Calu3 (cell line): ENCODE results near the gene CAPZA3. TPM values are rescaled to one million over a fixed set of nuclear protein-coding genes. Genes with fewer than 3 reads are reported as not detected.

Experiments
- BruUV-seq: library from RNA; stranded (reverse); fragments of 400-500 nt; replicated peaks from 2 replicates; lab custom pipeline; 2021; lab: Mats Ljungman, UMichigan
- CTCF ChIA-PET: fragments of 300-600 bp; sonication (Branson Sonifier 250); formaldehyde crosslinking; loops from one replicate; lab custom pipeline; 2022; ENCODE audit warnings: antibody characterized with exemption; lab: Charles Lee
- DNase-seq: peaks from one replicate; pipeline ENCODE4 v3.0.0; 2022
- H3K27ac Mint-ChIP-seq: one replicate; pipeline ENCODE4 v1.8.0; 2022; ENCODE audit warnings: mixed read lengths; ENCODE audit not compliant: unreplicated experiment
- H3K27me3 Mint-ChIP-seq: one replicate; pipeline ENCODE4 v1.8.0; 2022; ENCODE audit warnings: mixed read lengths; ENCODE audit not compliant: unreplicated experiment
- H3K36me3 Mint-ChIP-seq: one replicate; pipeline ENCODE4 v1.8.0; 2022; ENCODE audit warnings: mild to moderate bottlenecking, moderate library complexity, mixed read lengths; ENCODE audit not compliant: insufficient read depth, unreplicated experiment
- H3K4me1 Mint-ChIP-seq: one replicate; pipeline ENCODE4 v1.8.0; 2022; ENCODE audit warnings: mild to moderate bottlenecking, low read depth, mixed read lengths; ENCODE audit not compliant: unreplicated experiment
- H3K4me3 Mint-ChIP-seq: one replicate; pipeline ENCODE4 v1.8.0; 2022; ENCODE audit warnings: mild to moderate bottlenecking, low read depth, moderate library complexity, mixed read lengths; ENCODE audit not compliant: unreplicated experiment
- H3K9me3 Mint-ChIP-seq: one replicate; pipeline ENCODE4 v1.8.0; 2022; ENCODE audit warnings: low read depth, mixed read lengths; ENCODE audit not compliant: unreplicated experiment
- intact Hi-C: fragments of 100-400 bp; cut with micrococcal nuclease; formaldehyde crosslinking; loops from one replicate; pipeline ENCODE4 v1.10.0; 2022; ENCODE audit not compliant: unreplicated experiment
- total RNA-seq: library from RNA; stranded (reverse); gene quantifications from 2 replicates; pipeline ENCODE4 v1.2.3, GENCODE V29; 2022
- TF ChIP-seq, protein P1 (sequence below): fragments of 200-600 bp; IDR thresholded peaks from one replicate; pipeline ENCODE4 v1.8.0; 2022; ENCODE audit warnings: antibody characterized with exemption; ENCODE audit not compliant: unreplicated experiment

CAPZA3 gene
- total RNA-seq, 1 experiment from 2014 or later: 0.45 TPM

DNA sequence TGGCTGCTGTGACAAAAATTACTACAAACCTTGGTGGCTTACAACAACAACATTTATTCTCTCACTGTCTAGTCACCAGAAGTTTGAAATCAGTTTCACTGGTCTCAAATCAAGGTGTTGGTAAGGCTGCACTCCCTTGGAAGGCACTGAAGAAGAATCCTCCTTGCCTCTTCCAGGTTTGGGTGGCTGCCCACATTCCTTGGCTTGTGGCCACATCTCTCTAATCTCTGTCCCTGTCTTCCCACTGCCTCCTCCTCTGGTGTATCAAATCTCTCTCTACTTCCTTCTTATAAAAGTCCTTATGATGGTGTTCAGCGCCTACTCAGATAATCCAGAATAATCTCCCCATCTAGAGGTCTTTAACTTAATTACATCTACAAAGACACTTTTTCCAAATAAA is 31.1 kb upstream of the CAPZA3 start:
- Mint-ChIP-seq H3K9me3 (peaks cover 12% of the 10 kb centered on the region), H3K36me3 (no peaks in the 10 kb centered on the region), H3K27ac (no peak overlapping the region), H3K27me3 (no peaks in the 10 kb centered on the region), H3K4me1 (peaks cover 15% of the 10 kb centered on the region), H3K4me3 (no peak overlapping the region)
- BruUV-seq: no TSS peak
- TF ChIP-seq, protein P1, sequence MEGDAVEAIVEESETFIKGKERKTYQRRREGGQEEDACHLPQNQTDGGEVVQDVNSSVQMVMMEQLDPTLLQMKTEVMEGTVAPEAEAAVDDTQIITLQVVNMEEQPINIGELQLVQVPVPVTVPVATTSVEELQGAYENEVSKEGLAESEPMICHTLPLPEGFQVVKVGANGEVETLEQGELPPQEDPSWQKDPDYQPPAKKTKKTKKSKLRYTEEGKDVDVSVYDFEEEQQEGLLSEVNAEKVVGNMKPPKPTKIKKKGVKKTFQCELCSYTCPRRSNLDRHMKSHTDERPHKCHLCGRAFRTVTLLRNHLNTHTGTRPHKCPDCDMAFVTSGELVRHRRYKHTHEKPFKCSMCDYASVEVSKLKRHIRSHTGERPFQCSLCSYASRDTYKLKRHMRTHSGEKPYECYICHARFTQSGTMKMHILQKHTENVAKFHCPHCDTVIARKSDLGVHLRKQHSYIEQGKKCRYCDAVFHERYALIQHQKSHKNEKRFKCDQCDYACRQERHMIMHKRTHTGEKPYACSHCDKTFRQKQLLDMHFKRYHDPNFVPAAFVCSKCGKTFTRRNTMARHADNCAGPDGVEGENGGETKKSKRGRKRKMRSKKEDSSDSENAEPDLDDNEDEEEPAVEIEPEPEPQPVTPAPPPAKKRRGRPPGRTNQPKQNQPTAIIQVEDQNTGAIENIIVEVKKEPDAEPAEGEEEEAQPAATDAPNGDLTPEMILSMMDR: no peak
- CTCF ChIA-PET: no interaction called here
- no peak for DNase-seq
- intact Hi-C loops: no loop called here

GRCh38 chr12:18716236-18716635 is 21.7 kb upstream of the CAPZA3 start:
- Mint-ChIP-seq H3K27ac (no peak overlapping the region), H3K9me3 (peaks cover 3% of the 10 kb centered on the region), H3K27me3 (no peaks in the 10 kb centered on the region), H3K36me3 (no peaks in the 10 kb centered on the region), H3K4me3 (no peak overlapping the region), H3K4me1 (peaks cover 19% of the 10 kb centered on the region)
- no peak for DNase-seq
- intact Hi-C loops: no loop called here
- no TSS peak for BruUV-seq
- CTCF ChIA-PET: no interaction called here
- TF ChIP-seq, protein P1: no peak

DNA sequence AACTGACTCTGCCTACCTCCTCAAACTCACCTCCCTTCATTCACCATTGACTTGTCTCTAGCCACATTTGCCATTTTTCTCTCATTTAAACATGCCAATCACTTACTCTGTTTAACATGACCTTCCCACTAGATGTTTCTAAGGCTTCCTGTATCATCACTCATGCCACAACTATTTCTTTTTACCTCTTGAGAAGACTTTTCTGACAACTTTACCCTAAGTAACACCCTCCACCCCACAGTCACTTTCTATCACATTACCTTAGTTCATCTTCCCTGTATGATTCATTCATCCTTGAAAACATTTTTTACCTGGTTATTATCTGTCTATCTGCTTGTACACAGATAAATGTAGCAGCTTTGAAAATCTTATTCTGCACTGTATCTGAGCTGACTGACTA is 19.5 kb upstream of the CAPZA3 start:
- Mint-ChIP-seq H3K36me3 (no peaks in the 10 kb centered on the region), H3K4me1 (peaks cover 20% of the 10 kb centered on the region), H3K27me3 (no peaks in the 10 kb centered on the region), H3K9me3 (peaks cover 3% of the 10 kb centered on the region), H3K27ac (no peak overlapping the region), H3K4me3 (no peak overlapping the region)
- no TSS peak for BruUV-seq
- CTCF ChIA-PET: no interaction called here
- intact Hi-C loops: no loop called here
- TF ChIP-seq, protein P1: no peak
- DNase-seq: no peak

DNA sequence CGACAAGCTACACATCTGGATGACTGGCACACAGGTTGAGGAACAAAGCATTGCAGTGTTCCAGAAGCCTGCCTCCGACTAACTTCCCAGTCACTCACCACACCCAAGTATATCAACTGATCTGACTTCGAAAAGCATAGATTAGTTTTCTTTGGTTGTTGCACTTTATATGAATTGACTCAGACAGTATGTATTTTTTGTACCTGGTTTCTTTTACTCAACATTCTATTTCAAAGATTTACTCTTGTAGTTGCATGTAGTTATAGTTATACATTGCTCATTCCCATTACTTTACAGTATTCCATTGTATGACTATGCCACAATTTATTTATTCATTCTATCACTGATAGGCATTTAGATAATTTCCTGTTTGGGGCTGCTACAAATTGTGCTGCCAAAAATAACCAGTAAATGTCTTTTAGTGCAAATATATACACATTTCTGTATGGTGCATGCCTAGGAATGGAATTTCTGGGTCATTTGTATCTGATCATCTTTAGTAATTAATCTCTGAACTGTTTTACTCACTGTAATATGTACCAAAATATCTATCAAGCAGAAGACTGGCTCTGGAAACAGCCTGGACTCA is 17.9 kb upstream of the CAPZA3 start:
- Mint-ChIP-seq H3K27ac (no peak overlapping the region), H3K27me3 (no peaks in the 10 kb centered on the region), H3K4me1 (peaks cover 35% of the 10 kb centered on the region), H3K9me3 (peaks cover 3% of the 10 kb centered on the region), H3K36me3 (peaks cover 6% of the 10 kb centered on the region), H3K4me3 (no peak overlapping the region)
- intact Hi-C loops: loop anchor here (10.0 kb wide), 2 partner anchors 75 to 285 kb away; no protein-coding TSS in a partner anchor
- BruUV-seq: no TSS peak
- TF ChIP-seq, protein P1: no peak
- DNase-seq: no peak
- CTCF ChIA-PET: no interaction called here
